ENCODE measurements around the gene COA8. TPM values are rescaled to one million over a fixed set of nuclear protein-coding genes. Genes with fewer than 3 reads are reported as not detected.

Gene COA8
- total and polyA plus RNA-seq, 2 of the 13 experiments (the other 11 are each of a cell fraction or from before 2014, with no cell fraction given): 10.9 to 25.1 TPM

GRCh38 chr14:103547455-103547940 is 15.3 kb upstream of the COA8 start (continued):
- TF ChIP-seq ZHX2 (IDR thresholded peaks at IDR 0.05; ENCODE audit: low read depth) (no peak), ZHX2 (CRISPR knock-in tag; IDR thresholded peaks at IDR 0.05; ENCODE audit: borderline replicate concordance) (no peak), MZF1 (CRISPR knock-in tag; IDR thresholded peaks at IDR 0.05; ENCODE audit: borderline replicate concordance) (no peak), GATA4 (IDR thresholded peaks at IDR 0.05; ENCODE audit: borderline replicate concordance, low read depth) (no peak), ZNF263 (CRISPR knock-in tag; IDR thresholded peaks at IDR 0.05) (no peak), ZNF749 (CRISPR knock-in tag; IDR thresholded peaks at IDR 0.05; ENCODE audit: borderline replicate concordance) (no peak), ARNT (IDR thresholded peaks at IDR 0.05) (no peak), RFXANK (CRISPR knock-in tag; IDR thresholded peaks at IDR 0.05) (no peak), MIXL1 (CRISPR knock-in tag; IDR thresholded peaks at IDR 0.05) (no peak), NFE2L1 (CRISPR knock-in tag; IDR thresholded peaks at IDR 0.05; ENCODE audit: borderline replicate concordance) (no peak)

Data from HepG2 (cell line).